Limb (tissue), 2 donors: ENCODE results near the gene SLCO2B1.

Source experiments
- DNase-seq, 2 donors: peaks; one replicate each; pipeline ENCODE4 v3.0.0-alpha.2; 2016; ENCODE audit errors: extremely low spot score in 2 of 2

Gene SLCO2B1

GRCh38 chr11:75219869-75220268, 69.0 kb downstream of the SLCO2B1 start:
- no peak for DNase-seq

GRCh38 chr11:75223954-75224643, 73.2 kb downstream of the SLCO2B1 start:
- DNase-seq, result no peak

- DNase-seq, result no peak
Measured at GRCh38 chr11:75225794-75226193, 74.9 kb downstream of the SLCO2B1 start.

- no peak for DNase-seq
Measured at GRCh38 chr11:75229466-75229865, 78.6 kb downstream of the SLCO2B1 start.

GRCh38 chr11:75230621-75231020, 79.7 kb downstream of the SLCO2B1 start:
- DNase-seq, result no peak

GRCh38 chr11:75233754-75234172, 82.9 kb downstream of the SLCO2B1 start:
- peak; percentile 39 to 50 for DNase-seq

GRCh38 chr11:75236062-75236461, 85.2 kb downstream of the SLCO2B1 start:
- DNase-seq, result no peak

GRCh38 chr11:75237050-75237449, 86.1 kb downstream of the SLCO2B1 start:
- no peak for DNase-seq

- DNase-seq, result no peak
Measured at GRCh38 chr11:75238595-75239440, 87.9 kb downstream of the SLCO2B1 start.

- no peak for DNase-seq
Measured at GRCh38 chr11:75239531-75240290, 88.8 kb downstream of the SLCO2B1 start.

GRCh38 chr11:75240311-75241035, 89.6 kb downstream of the SLCO2B1 start, which contains the start of gene TPBGL:
Gene TPBGL, plus strand, starts transcription at chr11:75240774. Its CDS starts 276 bp downstream, at chr11:75241050.
- peak in 1 of 2 donors; percentile 55 for DNase-seq

- peak; percentile 82 to 94 for DNase-seq
Measured at GRCh38 chr11:75241036-75241905, 90.4 kb downstream of the SLCO2B1 start.

GRCh38 chr11:75241906-75242644, 91.2 kb downstream of the SLCO2B1 start:
- no peak for DNase-seq

GRCh38 chr11:75242722-75243600, 92.1 kb downstream of the SLCO2B1 start:
- peak in 1 of 2 donors; percentile 26 for DNase-seq

- peak in 1 of 2 donors; percentile 7 for DNase-seq
Measured at GRCh38 chr11:75244052-75244814, 93.3 kb downstream of the SLCO2B1 start.

- peak in 1 of 2 donors; percentile 11 for DNase-seq
Measured at GRCh38 chr11:75245356-75246005, 94.6 kb downstream of the SLCO2B1 start.

- DNase-seq, result no peak
Measured at GRCh38 chr11:75246006-75246670, 95.2 kb downstream of the SLCO2B1 start.
